22Rv1 (cell line): ENCODE data around the gene APOA4.

ENCODE experiments used
- ZFX ChIP-seq: fragments of 450-650 bp; IDR thresholded peaks from 2 replicates; pipeline ENCODE4 v1.6.1; 2017; ENCODE audit warnings: antibody characterized with exemption, borderline replicate concordance
- TF ChIP-seq, protein P1 (sequence below): fragments of 450-650 bp; IDR thresholded peaks from 2 replicates; pipeline ENCODE4 v1.5.1; 2017; ENCODE audit warnings: mild to moderate bottlenecking

GRCh38 chr11:116821050-116821918 is 1.8 kb downstream of the APOA4 start:
- TF ChIP-seq, protein P1, sequence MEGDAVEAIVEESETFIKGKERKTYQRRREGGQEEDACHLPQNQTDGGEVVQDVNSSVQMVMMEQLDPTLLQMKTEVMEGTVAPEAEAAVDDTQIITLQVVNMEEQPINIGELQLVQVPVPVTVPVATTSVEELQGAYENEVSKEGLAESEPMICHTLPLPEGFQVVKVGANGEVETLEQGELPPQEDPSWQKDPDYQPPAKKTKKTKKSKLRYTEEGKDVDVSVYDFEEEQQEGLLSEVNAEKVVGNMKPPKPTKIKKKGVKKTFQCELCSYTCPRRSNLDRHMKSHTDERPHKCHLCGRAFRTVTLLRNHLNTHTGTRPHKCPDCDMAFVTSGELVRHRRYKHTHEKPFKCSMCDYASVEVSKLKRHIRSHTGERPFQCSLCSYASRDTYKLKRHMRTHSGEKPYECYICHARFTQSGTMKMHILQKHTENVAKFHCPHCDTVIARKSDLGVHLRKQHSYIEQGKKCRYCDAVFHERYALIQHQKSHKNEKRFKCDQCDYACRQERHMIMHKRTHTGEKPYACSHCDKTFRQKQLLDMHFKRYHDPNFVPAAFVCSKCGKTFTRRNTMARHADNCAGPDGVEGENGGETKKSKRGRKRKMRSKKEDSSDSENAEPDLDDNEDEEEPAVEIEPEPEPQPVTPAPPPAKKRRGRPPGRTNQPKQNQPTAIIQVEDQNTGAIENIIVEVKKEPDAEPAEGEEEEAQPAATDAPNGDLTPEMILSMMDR, result no peak
- TF ChIP-seq ZFX, result no peak
